H1 (cell line): ENCODE results near the gene IMPG2. TPM values are rescaled to one million over a fixed set of nuclear protein-coding genes. Genes with fewer than 3 reads are reported as not detected.

Experiments
- CTCF ChIA-PET: fragments of 300-600 bp; sonication (Branson Sonifier 250); formaldehyde crosslinking; loops from one replicate; lab custom pipeline; 2021; ENCODE audit not compliant: partially characterized antibody; lab: Charles Lee
- POLR2A ChIA-PET: fragments of 300-600 bp; sonication (Branson Sonifier 250); formaldehyde crosslinking; loops from one replicate; lab custom pipeline; 2021; ENCODE audit warnings: inconsistent platforms; ENCODE audit not compliant: partially characterized antibody; lab: Charles Lee
- DNase-seq, 2 experiments: peaks; one replicate each; pipeline versions ENCODE4 v3.0.0 to v3.0.0-alpha.2; 2010 to 2022; ENCODE audit warnings: low spot score in 2 of 2, low read depth in 1 of 2, mixed read lengths in 1 of 2
- FAIRE-seq: peaks from 2 replicates; lab custom pipeline; 2011; peaks lifted over from hg19 to GRCh38; lab: Jason Lieb, UNC
- H2AFZ ChIP-seq: 2 replicates; pipeline ENCODE4 v1.8.1; 2012; ENCODE audit warnings: low read length, inconsistent platforms
- H2AK5ac ChIP-seq: 2 replicates; pipeline ENCODE4 v1.6.1; 2013; ENCODE audit warnings: low read depth, low read length
- H2BK120ac ChIP-seq: replicated peaks from 2 replicates; pipeline ENCODE3; 2013; ENCODE audit warnings: low read depth, low read length, inconsistent platforms
- H2BK12ac ChIP-seq: 2 replicates; pipeline ENCODE4 v1.6.1; 2013; ENCODE audit warnings: low read depth, low read length
- H2BK15ac ChIP-seq: 2 replicates; pipeline ENCODE4 v1.6.1; 2013; ENCODE audit warnings: low read length
- H2BK20ac ChIP-seq: 2 replicates; pipeline ENCODE4 v1.6.1; 2013; ENCODE audit warnings: low read length
- H2BK5ac ChIP-seq: 2 replicates; pipeline ENCODE4 v1.6.1; 2013; ENCODE audit warnings: low read depth, low read length
- H3K14ac ChIP-seq: 2 replicates; pipeline ENCODE4 v1.6.1; 2013; ENCODE audit warnings: inconsistent platforms; ENCODE audit not compliant: insufficient read length
- H3K18ac ChIP-seq: 2 replicates; pipeline ENCODE4 v1.6.1; 2013; ENCODE audit warnings: low read length; ENCODE audit errors: extremely low read depth
- H3K23ac ChIP-seq: 2 replicates; pipeline ENCODE4 v1.6.1; 2013; ENCODE audit warnings: inconsistent platforms; ENCODE audit not compliant: insufficient read length
- H3K23me2 ChIP-seq: 2 replicates; pipeline ENCODE4 v1.6.1; 2013; ENCODE audit warnings: low read depth, low read length
- H3K27ac ChIP-seq: 2 replicates; pipeline ENCODE4 v1.6.1; 2011; ENCODE audit warnings: low read depth, low read length, inconsistent platforms
- H3K27me3 ChIP-seq, 4 experiments: replicated peaks in 1 of 4; 1 replicate in 1 of 4; 2 replicates in 3 of 4; pipeline versions ENCODE4 v1.6.1 to v1.8.1; 2011 to 2013; ENCODE audit warnings: low read length in 3 of 4, mild to moderate bottlenecking in 3 of 4, inconsistent platforms in 2 of 4, mixed read lengths in 2 of 4, moderate library complexity in 1 of 4; ENCODE audit not compliant: control insufficient read depth in 3 of 4, insufficient read depth in 3 of 4; ENCODE audit errors: extremely low read depth in 1 of 4
- H3K36me3 ChIP-seq, 4 experiments: 2 replicates each; pipeline versions ENCODE4 v1.6.1 to v1.8.1; 2011 to 2013; ENCODE audit warnings: mild to moderate bottlenecking in 4 of 4, low read length in 3 of 4, moderate library complexity in 2 of 4, control low read depth in 1 of 4, inconsistent platforms in 1 of 4; ENCODE audit not compliant: insufficient read depth in 4 of 4, control insufficient read depth in 2 of 4
- H3K4ac ChIP-seq: replicated peaks from 2 replicates; pipeline ENCODE3; 2013; ENCODE audit warnings: low read length, low read depth, mixed read lengths, inconsistent platforms; ENCODE audit not compliant: insufficient read length
- H3K4me1 ChIP-seq, 4 experiments: replicated peaks in 1 of 4; 1 replicate in 1 of 4; 2 replicates in 3 of 4; pipeline versions ENCODE4 v1.6.1 to v1.8.1; 2011 to 2013; ENCODE audit warnings: low read length in 3 of 4, inconsistent platforms in 2 of 4, mixed read lengths in 1 of 4; ENCODE audit not compliant: insufficient read depth in 4 of 4, control insufficient read depth in 3 of 4
- H3K4me2 ChIP-seq, 2 experiments: 2 replicates each; pipeline versions ENCODE4 v1.6.1 to v1.8.1; 2011 to 2013; ENCODE audit warnings: low read depth in 2 of 2, low read length in 2 of 2, control low read depth in 1 of 2, inconsistent platforms in 1 of 2, mild to moderate bottlenecking in 1 of 2; ENCODE audit not compliant: insufficient read depth in 1 of 2
- H3K4me3 ChIP-seq, 4 experiments: fragments of 200-600, 300-600 bp in 1 of 4; sonication (generic), shearing (Covaris generic), sonication (Bioruptor Twin) in 1 of 4; 2 replicates each; pipeline versions ENCODE4 v1.5.1 to v1.8.1; 2011 to 2016; ENCODE audit warnings: low read length in 4 of 4, low read depth in 3 of 4, control low read depth in 2 of 4, inconsistent platforms in 2 of 4, mild to moderate bottlenecking in 2 of 4, mixed read lengths in 1 of 4, moderate library complexity in 1 of 4; ENCODE audit not compliant: insufficient read depth in 2 of 4; ENCODE audit errors: extremely low read depth in 1 of 4
- H3K56ac ChIP-seq: replicated peaks from 2 replicates; pipeline ENCODE3; 2013; ENCODE audit warnings: low read depth, mild to moderate bottlenecking, mixed read lengths, low read length, inconsistent platforms; ENCODE audit not compliant: insufficient read length
- H3K79me1 ChIP-seq: 2 replicates; pipeline ENCODE4 v1.6.1; 2013; ENCODE audit warnings: low read depth, low read length, control low read depth
- H3K79me2 ChIP-seq, 2 experiments: 2 replicates each; pipeline versions ENCODE4 v1.6.1 to v1.8.1; 2012 to 2013; ENCODE audit warnings: low read length in 2 of 2, mild to moderate bottlenecking in 2 of 2, inconsistent platforms in 1 of 2; ENCODE audit not compliant: insufficient read depth in 2 of 2, control insufficient read depth in 1 of 2
- H3K9ac ChIP-seq, 4 experiments: replicated peaks in 1 of 4; 1 replicate in 1 of 4; 2 replicates in 3 of 4; pipeline versions ENCODE4 v1.6.1 to v1.8.1; 2011 to 2013; ENCODE audit warnings: low read depth in 3 of 4, low read length in 3 of 4, control low read depth in 2 of 4, mild to moderate bottlenecking in 2 of 4, moderate library complexity in 2 of 4, inconsistent platforms in 1 of 4; ENCODE audit errors: extremely low read depth in 1 of 4
- H3K9me3 ChIP-seq, 2 experiments: 2 replicates each; pipeline versions ENCODE4 v1.6.1 to v1.8.1; 2012 to 2013; ENCODE audit warnings: mild to moderate bottlenecking in 2 of 2, moderate library complexity in 2 of 2, control low read depth in 1 of 2, inconsistent platforms in 1 of 2, low read depth in 1 of 2, low read length in 1 of 2, mixed read lengths in 1 of 2; ENCODE audit not compliant: insufficient read depth in 2 of 2
- H4K20me1 ChIP-seq, 2 experiments: replicated peaks in 1 of 2; 2 replicates each; pipeline versions ENCODE3 to v1.8.1; 2011 to 2013; ENCODE audit warnings: inconsistent platforms in 2 of 2, low read length in 2 of 2, mild to moderate bottlenecking in 1 of 2; ENCODE audit not compliant: insufficient read depth in 2 of 2, control insufficient read depth in 1 of 2
- H4K5ac ChIP-seq: 2 replicates; pipeline ENCODE4 v1.6.1; 2013; ENCODE audit warnings: low read length, low read depth, mixed read lengths, inconsistent platforms; ENCODE audit not compliant: insufficient read length
- H4K8ac ChIP-seq: 2 replicates; pipeline ENCODE4 v1.8.0; 2013; ENCODE audit warnings: mild to moderate bottlenecking, moderate library complexity, low read length, inconsistent platforms; ENCODE audit not compliant: insufficient read depth; ENCODE audit errors: extremely low read depth
- H4K91ac ChIP-seq: replicated peaks from 2 replicates; pipeline ENCODE3; 2013; ENCODE audit warnings: low read length, mixed read lengths, inconsistent platforms; ENCODE audit not compliant: insufficient read length
- ASH2L ChIP-seq: fragments of 200-600, 300-600 bp; sonication (generic); IDR thresholded peaks from one replicate; pipeline ENCODE4 v1.7.1; 2017; ENCODE audit warnings: low read length
- CEBPB ChIP-seq: IDR thresholded peaks from 2 replicates; pipeline ENCODE4 v1.6.1; 2012; ENCODE audit warnings: low read depth, low read length
- CHD1 ChIP-seq: IDR thresholded peaks from 2 replicates; pipeline ENCODE4 v1.6.1; 2012; ENCODE audit warnings: low read depth, low read length, improper control_type of control experiment
- CTCF ChIP-seq, 3 experiments: IDR thresholded peaks; 1 replicate in 2 of 3; 2 replicates in 1 of 3; pipeline versions ENCODE4 v1.5.1 to v1.6.1; 2011; ENCODE audit warnings: low read length in 3 of 3, mild to moderate bottlenecking in 3 of 3, inconsistent platforms in 2 of 3, low read depth in 1 of 3, moderate library complexity in 1 of 3; ENCODE audit not compliant: insufficient read depth in 1 of 3; ENCODE audit errors: control extremely low read depth in 1 of 3
- EGR1 ChIP-seq: IDR thresholded peaks from 2 replicates; pipeline ENCODE4 v1.6.1; 2011; ENCODE audit warnings: low read depth, low read length, borderline replicate concordance
- HDAC2 ChIP-seq, 2 experiments: fragments of 300-600 bp in 1 of 2; sonication (generic) in 1 of 2; IDR thresholded peaks; 2 replicates each; pipeline ENCODE4 v1.6.1; 2011 to 2012; ENCODE audit warnings: low read depth in 2 of 2, low read length in 2 of 2, mild to moderate bottlenecking in 2 of 2, moderate library complexity in 2 of 2, borderline replicate concordance in 1 of 2, inconsistent platforms in 1 of 2
- POLR2A ChIP-seq, 2 experiments: IDR thresholded peaks; 1 replicate in 1 of 2; 2 replicates in 1 of 2; pipeline ENCODE4 v1.6.1; 2011; ENCODE audit warnings: low read depth in 2 of 2, low read length in 2 of 2, mild to moderate bottlenecking in 2 of 2; ENCODE audit errors: control extremely low read depth in 1 of 2
- RBBP5 ChIP-seq: IDR thresholded peaks from 2 replicates; pipeline ENCODE4 v1.7.1; 2012; ENCODE audit warnings: low read depth, mild to moderate bottlenecking, inconsistent platforms, low read length, moderate library complexity, borderline replicate concordance
- RNF2 ChIP-seq: fragments of 200-900, 300-1000 bp; sonication (generic); IDR thresholded peaks from 2 replicates; pipeline ENCODE4 v1.7.1; 2016; ENCODE audit warnings: borderline replicate concordance, low read depth, mild to moderate bottlenecking, antibody characterized with exemption, low read length; ENCODE audit not compliant: poor library complexity, severe bottlenecking; ENCODE audit errors: missing control alignments
- TEAD4 ChIP-seq: IDR thresholded peaks from 2 replicates; pipeline ENCODE4 v1.6.1; 2012; ENCODE audit warnings: low read depth, low read length, inconsistent platforms, mixed read lengths
- WGBS, 2 experiments: shearing (Covaris generic) in 1 of 2; methylation state at CpG; one replicate each; pipeline versions ENCODE4 v1.1.6 to v1.1.7; 2013 to 2015; ENCODE audit warnings: low lambda C conversion rate in 2 of 2, mixed read lengths in 2 of 2, inconsistent platforms in 1 of 2, low coverage in 1 of 2, missing lambda C conversion rate in 1 of 2; ENCODE audit not compliant: insufficient replicate concordance in 2 of 2, insufficient coverage in 1 of 2, insufficient read length in 1 of 2; ENCODE audit errors: extremely low coverage in 1 of 2, missing lambda C conversion rate in 1 of 2; 5-methylcytosine and 5-hydroxymethylcytosine counted together
- polyA plus RNA-seq, 7 experiments: library from polyadenylated mRNA; depleted of rRNA in 3 of 7; stranded (reverse) in 5 of 7; unstranded in 2 of 7; fragments of >200 nt in 5 of 7; fragments of 200-250 nt in 2 of 7; gene quantifications; 1 replicate in 5 of 7; 2 replicates in 1 of 7; 4 replicates in 1 of 7; pipeline versions ENCODE4 v1.2.1 to v1.2.3, GENCODE V29; 2011 to 2013; ENCODE audit warnings: missing spikeins in 2 of 7, mixed read lengths in 2 of 7
- total RNA-seq: library from RNA; stranded (reverse); fragmentation: NEBNext Ultra II Directional; extraction: Animal tissue kit (Norgen Biotek cat#: 25700); gene quantifications from 2 replicates; pipeline ENCODE4 v1.2.1, GENCODE V29; 2021

Gene IMPG2
- total and polyA plus RNA-seq, 2 of the 8 experiments (the other 6 are each of a cell fraction or from before 2014, with no cell fraction given), result 0.03 to 0.06 TPM

GRCh38 chr3:101193957-101194356 lies 126.4 kb downstream of the IMPG2 start:
- H3K4me3 ChIP-seq, result no peak overlapping the region
- H4K5ac ChIP-seq, result no peak overlapping the region
- no peaks in the 10 kb centered on the region for H4K20me1 ChIP-seq
- no peak overlapping the region for H3K56ac ChIP-seq
- peaks cover 0 to 2% of the 10 kb centered on the region in 2 experiments; a peak in 2 of 4 replicates for H3K9me3 ChIP-seq
- no peak overlapping the region for H2BK5ac ChIP-seq
- H3K23me2 ChIP-seq, result no peaks in the 10 kb centered on the region
- H2AK5ac ChIP-seq, result no peak overlapping the region
- no peaks in the 10 kb centered on the region for H3K79me2 ChIP-seq
- no peak overlapping the region for H3K4ac ChIP-seq
- no peak overlapping the region for H2BK120ac ChIP-seq
- ChIA-PET CTCF (interaction anchor here (0.6 to 1.4 kb wide), 3 partner anchors 32 to 301 kb away, joined by 3 to 6 read pairs (median 3); no protein-coding TSS in a partner anchor), POLR2A (no interaction called here)
- no peak overlapping the region for H3K18ac ChIP-seq
- no peak overlapping the region for H2BK12ac ChIP-seq
- H3K4me1 ChIP-seq, result no peaks in the 10 kb centered on the region
- no peak overlapping the region for H3K4me2 ChIP-seq
- H4K8ac ChIP-seq, result no peak overlapping the region
- no peak overlapping the region for H2BK15ac ChIP-seq
- DNase-seq (no peak), FAIRE-seq (no peak)
- no peak overlapping the region for H3K9ac ChIP-seq
- H3K36me3 ChIP-seq, result no peaks in the 10 kb centered on the region
- WGBS, 2 experiments, result 89% methylated on average over 3 of the region's 3 CpGs; no CpG with 5 or more reads in 1 of the 2 experiments
- no peak overlapping the region for H3K23ac ChIP-seq
- H3K27ac ChIP-seq, result no peak overlapping the region
- no peak overlapping the region for H4K91ac ChIP-seq
- no peak overlapping the region for H2BK20ac ChIP-seq
- no peak overlapping the region for H2AFZ ChIP-seq
- H3K79me1 ChIP-seq, result no peaks in the 10 kb centered on the region
- H3K27me3 ChIP-seq, result no peaks in the 10 kb centered on the region
- H3K14ac ChIP-seq, result no peak overlapping the region
- TF ChIP-seq POLR2A (IDR thresholded peaks at IDR 0.05; ENCODE audit: control extremely low read depth in 1 of 2, low read depth in 2 of 2, low read length in 2 of 2) (no peak), HDAC2 (IDR thresholded peaks at IDR 0.05; ENCODE audit: borderline replicate concordance in 1 of 2, low read depth in 2 of 2, low read length in 2 of 2) (no peak), EGR1 (no peak), RNF2 (no peak), CEBPB (no peak), TEAD4 (no peak), RBBP5 (no peak), CTCF (IDR thresholded peaks at IDR 0.05; ENCODE audit: control extremely low read depth in 1 of 3, insufficient read depth in 1 of 3, low read depth in 1 of 3, low read length in 3 of 3) (no peak), CHD1 (no peak), ASH2L (no peak)
